HUES64 (cell line): Measurements from ENCODE around the gene PDK4.

Source experiments
- H3K27ac ChIP-seq: 2 replicates; pipeline ENCODE4 v1.7.0; 2013; ENCODE audit warnings: low read depth, low read length, inconsistent platforms
- H3K27me3 ChIP-seq: 2 replicates; pipeline ENCODE4 v1.6.1; 2013; ENCODE audit warnings: mild to moderate bottlenecking, low read length; ENCODE audit not compliant: insufficient read depth
- H3K36me3 ChIP-seq: 2 replicates; pipeline ENCODE4 v1.6.1; 2013; ENCODE audit warnings: mild to moderate bottlenecking, low read length; ENCODE audit not compliant: insufficient read depth
- H3K4me1 ChIP-seq: 2 replicates; pipeline ENCODE4 v1.6.1; 2013; ENCODE audit warnings: mild to moderate bottlenecking, low read length, moderate library complexity; ENCODE audit not compliant: insufficient read depth
- H3K4me3 ChIP-seq: 2 replicates; pipeline ENCODE4 v1.5.1; 2013; ENCODE audit warnings: mild to moderate bottlenecking, low read length, moderate library complexity
- H3K9ac ChIP-seq: 2 replicates; pipeline ENCODE4 v1.6.1; 2013; ENCODE audit warnings: mild to moderate bottlenecking, low read depth, low read length
- H3K9me3 ChIP-seq: 2 replicates; pipeline ENCODE4 v1.6.1; 2013; ENCODE audit warnings: low read depth, low read length; ENCODE audit not compliant: insufficient read depth
- WGBS: fragments of 150-250, 120-280 bp; methylation state at CpG from one replicate; pipeline ENCODE4 v1.1.7; 2013; ENCODE audit warnings: missing lambda C conversion rate; 5-methylcytosine and 5-hydroxymethylcytosine counted together

The PDK4 gene

DNA sequence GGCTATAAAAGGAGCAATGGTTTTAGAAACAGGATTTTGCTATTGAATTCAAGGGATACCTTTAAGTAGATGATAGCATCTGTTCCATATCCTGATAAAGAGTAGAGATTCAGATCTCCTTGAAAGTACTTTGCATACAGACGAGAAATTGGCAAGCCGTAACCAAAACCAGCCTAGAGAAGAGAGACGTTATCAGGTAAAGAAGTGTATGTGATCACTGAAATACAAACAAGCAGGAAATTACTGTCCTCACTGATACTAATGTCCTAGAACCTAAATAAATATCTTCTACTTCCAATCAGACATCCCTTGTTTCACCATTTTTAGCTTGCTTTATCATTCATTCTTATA is 9.4 kb downstream of the PDK4 start:
- WGBS: 96% methylated on average over 3 of the region's 3 CpGs
- no peaks in the 10 kb centered on the region for H3K4me1 ChIP-seq
- no peaks in the 10 kb centered on the region for H3K36me3 ChIP-seq
- no peak overlapping the region for H3K9ac ChIP-seq
- H3K9me3 ChIP-seq: no peaks in the 10 kb centered on the region
- H3K27ac ChIP-seq: no peak overlapping the region
- H3K4me3 ChIP-seq: no peak overlapping the region
- H3K27me3 ChIP-seq: no peaks in the 10 kb centered on the region; the same call in 1 of the 2 replicates

DNA sequence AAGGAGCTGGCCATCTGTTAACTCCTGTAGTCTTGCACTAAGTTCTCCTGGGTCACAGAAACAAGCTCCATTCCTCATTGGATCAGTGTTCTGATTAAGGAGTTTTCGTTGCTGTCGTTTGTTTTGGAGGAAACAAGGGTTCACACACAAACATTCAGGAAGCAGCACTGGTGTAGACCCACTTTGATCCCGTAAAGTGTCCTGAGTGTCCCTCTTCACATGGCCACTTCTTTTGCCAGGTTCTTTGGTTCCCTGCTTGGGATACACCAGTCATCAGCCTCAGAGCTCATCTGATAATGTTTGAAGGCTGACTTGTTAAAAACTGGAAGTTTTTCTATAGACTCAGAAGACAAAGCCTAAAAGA is 10.9 kb downstream of the PDK4 start:
- 94% methylated on average over 3 of the region's 3 CpGs for WGBS
- no peak overlapping the region for H3K4me3 ChIP-seq
- H3K36me3 ChIP-seq: no peaks in the 10 kb centered on the region
- H3K27ac ChIP-seq: no peak overlapping the region
- no peaks in the 10 kb centered on the region for H3K9me3 ChIP-seq
- no peaks in the 10 kb centered on the region for H3K4me1 ChIP-seq
- H3K9ac ChIP-seq: no peak overlapping the region
- H3K27me3 ChIP-seq: no peaks in the 10 kb centered on the region; the same call in 1 of the 2 replicates

- H3K36me3 ChIP-seq: no peaks in the 10 kb centered on the region
- no peak overlapping the region for H3K27ac ChIP-seq
- WGBS: no CpG with 5 or more reads among the region's 1 CpG
- H3K9me3 ChIP-seq: no peaks in the 10 kb centered on the region
- no peak overlapping the region for H3K4me3 ChIP-seq
- H3K4me1 ChIP-seq: no peaks in the 10 kb centered on the region
- no peak overlapping the region for H3K9ac ChIP-seq
- no peaks in the 10 kb centered on the region; the same call in 1 of the 2 replicates for H3K27me3 ChIP-seq
Observed at GRCh38 chr7:95584769-95585425, 11.4 kb downstream of the PDK4 start.

DNA sequence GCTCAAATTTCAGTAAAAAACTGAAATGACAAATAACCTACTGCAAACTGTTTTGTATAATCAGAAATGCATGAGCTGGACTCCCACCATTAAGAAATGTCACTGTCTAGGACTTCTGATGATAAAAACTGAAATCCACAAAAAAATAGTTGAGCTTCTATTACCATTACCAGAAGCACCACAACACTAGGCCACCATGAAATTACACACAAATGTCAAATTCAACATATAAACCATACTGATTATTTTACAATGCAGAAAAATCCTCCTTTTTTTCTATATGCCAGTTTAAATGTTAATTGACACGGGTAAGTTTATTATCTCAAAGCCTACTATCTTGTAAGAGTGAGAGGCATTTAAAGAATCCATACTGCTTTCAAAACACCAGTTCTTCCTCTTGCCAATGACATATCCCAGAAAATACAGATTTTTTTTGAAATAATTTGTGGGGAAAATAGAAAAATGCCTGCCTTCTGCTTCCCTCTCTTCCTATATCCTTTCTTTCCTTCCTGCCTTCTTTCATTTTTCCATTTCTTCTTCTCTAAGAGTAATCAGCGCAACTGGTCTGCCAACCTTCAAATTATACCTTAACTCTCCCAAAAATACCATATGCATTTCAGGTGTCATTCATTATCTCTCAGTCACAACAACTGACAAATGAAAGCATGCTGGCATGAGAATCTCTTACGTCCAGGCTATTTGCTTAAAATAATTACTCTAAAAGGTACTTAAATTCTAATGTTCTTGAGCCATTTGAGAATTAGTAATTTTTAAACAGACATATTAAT is 12.3 kb downstream of the PDK4 start:
- no peak overlapping the region for H3K27ac ChIP-seq
- no peaks in the 10 kb centered on the region for H3K9me3 ChIP-seq
- H3K4me1 ChIP-seq: no peaks in the 10 kb centered on the region
- WGBS: 90% methylated on average over 2 of the region's 3 CpGs
- no peak overlapping the region for H3K4me3 ChIP-seq
- no peak overlapping the region for H3K9ac ChIP-seq
- no peaks in the 10 kb centered on the region for H3K36me3 ChIP-seq
- H3K27me3 ChIP-seq: no peaks in the 10 kb centered on the region; the same call in 1 of the 2 replicates

DNA sequence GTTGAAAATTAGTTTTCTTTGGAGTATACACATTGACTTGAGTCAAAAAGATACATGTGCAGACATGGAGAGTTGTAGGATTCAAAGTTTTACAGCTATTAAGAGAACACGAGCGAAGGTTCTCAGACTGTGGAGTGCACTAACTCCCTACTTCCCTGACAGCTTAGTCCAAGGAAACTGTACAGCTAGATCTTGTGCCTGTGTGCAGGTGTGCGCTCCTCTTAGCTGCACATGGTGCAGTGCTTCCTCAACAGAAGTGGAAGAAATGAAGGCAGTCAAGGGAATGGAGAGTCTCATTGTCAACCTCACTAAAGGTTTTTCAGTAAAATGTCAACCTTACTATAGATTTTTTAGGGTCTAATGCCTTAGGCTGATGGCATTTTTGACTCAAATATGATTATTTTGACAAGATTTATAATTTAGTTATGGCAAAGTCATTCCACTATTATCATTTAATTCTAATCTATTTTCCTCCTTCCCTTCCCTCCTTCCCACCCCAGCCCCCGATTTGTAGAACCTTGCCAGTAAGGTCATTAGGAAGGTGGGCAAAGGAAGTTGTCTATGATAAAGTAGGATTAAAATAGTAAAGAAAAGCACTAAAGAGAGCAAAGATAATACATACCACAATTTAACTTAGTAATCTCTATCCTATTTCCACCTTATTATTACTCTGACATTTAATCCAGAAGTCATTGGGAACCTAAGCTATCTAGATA is 13.6 kb downstream of the PDK4 start:
- Histone ChIP-seq H3K9ac (no peak overlapping the region), H3K27ac (no peak overlapping the region), H3K36me3 (no peaks in the 10 kb centered on the region), H3K9me3 (no peaks in the 10 kb centered on the region), H3K4me1 (no peaks in the 10 kb centered on the region), H3K4me3 (no peak overlapping the region), H3K27me3 (no peaks in the 10 kb centered on the region; the same call in 1 of the 2 replicates)
- WGBS: 91% methylated on average over 3 of the region's 4 CpGs

DNA sequence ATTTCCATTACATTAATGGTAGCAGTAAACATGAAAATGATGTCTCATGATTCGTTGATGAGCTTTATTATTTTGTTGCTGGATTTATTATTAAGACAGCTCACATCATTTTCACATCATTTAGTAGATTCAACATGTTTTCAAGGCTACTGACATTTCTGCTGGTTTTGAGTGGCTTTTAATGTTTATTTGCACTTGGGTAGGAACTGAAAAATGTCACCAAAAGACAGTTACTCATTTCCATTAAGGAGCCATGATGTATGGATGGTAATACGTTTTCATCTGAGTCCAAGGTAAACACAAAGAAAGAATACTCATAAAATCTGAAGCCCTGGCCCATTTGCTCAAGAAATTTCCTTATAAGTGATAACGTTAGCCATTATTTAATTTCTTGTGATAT is 14.8 kb downstream of the PDK4 start:
- Histone ChIP-seq H3K9ac (no peak overlapping the region), H3K4me3 (no peak overlapping the region), H3K36me3 (no peaks in the 10 kb centered on the region), H3K9me3 (no peaks in the 10 kb centered on the region), H3K27me3 (no peaks in the 10 kb centered on the region; the same call in 1 of the 2 replicates), H3K27ac (no peak overlapping the region), H3K4me1 (no peaks in the 10 kb centered on the region; the same call in 1 of the 2 replicates)
- WGBS: 63% methylated on average over 1 of the region's 3 CpGs

GRCh38 chr7:95579318-95579717 is 17.0 kb downstream of the PDK4 start:
- Histone ChIP-seq H3K9ac (no peak overlapping the region), H3K27me3 (no peaks in the 10 kb centered on the region; the same call in 1 of the 2 replicates), H3K27ac (no peak overlapping the region), H3K4me1 (no peaks in the 10 kb centered on the region; the same call in 1 of the 2 replicates), H3K9me3 (no peaks in the 10 kb centered on the region), H3K4me3 (no peak overlapping the region), H3K36me3 (no peaks in the 10 kb centered on the region)
- WGBS: 96% methylated on average over 4 of the region's 7 CpGs

GRCh38 chr7:95578299-95578855 is 17.9 kb downstream of the PDK4 start:
- H3K9ac ChIP-seq: no peak overlapping the region
- H3K27me3 ChIP-seq: no peaks in the 10 kb centered on the region; the same call in 1 of the 2 replicates
- no peak overlapping the region for H3K4me3 ChIP-seq
- H3K27ac ChIP-seq: no peak overlapping the region
- no peaks in the 10 kb centered on the region for H3K36me3 ChIP-seq
- 94% methylated on average over 3 of the region's 3 CpGs for WGBS
- H3K9me3 ChIP-seq: no peaks in the 10 kb centered on the region
- H3K4me1 ChIP-seq: no peaks in the 10 kb centered on the region; the same call in 1 of the 2 replicates

DNA sequence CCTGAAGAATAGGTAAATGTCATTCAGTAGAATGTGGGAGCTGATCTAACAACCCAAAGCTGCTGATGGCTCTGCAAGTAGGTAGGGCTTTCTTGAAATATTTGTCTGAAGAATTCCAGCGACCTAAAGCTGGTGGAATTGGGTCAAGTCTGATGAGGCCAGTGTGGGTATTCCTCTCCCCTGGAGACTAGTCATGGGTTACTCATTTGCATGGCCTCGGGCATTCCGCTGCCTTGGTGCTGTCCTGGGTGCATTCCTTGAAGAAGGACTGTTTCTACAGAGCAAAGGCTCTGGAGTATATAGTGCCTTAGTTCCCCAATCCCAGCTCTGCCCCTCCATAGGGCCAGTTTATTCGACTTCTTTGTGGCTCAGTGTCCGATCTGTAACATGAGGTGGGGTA is 19.2 kb downstream of the PDK4 start:
- no peak overlapping the region for H3K4me3 ChIP-seq
- no peaks in the 10 kb centered on the region for H3K36me3 ChIP-seq
- no peak overlapping the region for H3K9ac ChIP-seq
- WGBS: 66% methylated on average over 5 of the region's 5 CpGs
- H3K4me1 ChIP-seq: no peaks in the 10 kb centered on the region; the same call in 1 of the 2 replicates
- H3K27ac ChIP-seq: no peak overlapping the region
- H3K9me3 ChIP-seq: no peaks in the 10 kb centered on the region
- no peaks in the 10 kb centered on the region for H3K27me3 ChIP-seq

DNA sequence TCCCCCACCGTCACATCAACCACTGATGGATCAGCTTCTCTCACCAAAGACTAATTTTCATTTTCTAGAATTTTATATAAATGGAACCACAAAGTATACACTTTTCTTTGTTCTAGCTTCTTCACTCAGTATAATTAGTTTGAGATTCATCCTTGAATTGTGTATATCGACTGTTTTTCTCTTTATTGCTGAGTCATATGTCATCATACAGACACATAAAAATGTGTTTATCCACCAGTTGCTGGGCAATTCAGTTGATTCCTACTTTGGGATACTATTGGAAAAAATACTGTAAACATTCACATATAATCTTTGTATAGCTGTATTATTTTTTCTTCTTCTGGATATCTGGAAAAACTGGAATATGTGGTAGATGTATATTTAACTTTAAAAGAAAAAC is 26.6 kb downstream of the PDK4 start:
- Histone ChIP-seq H3K27ac (no peak overlapping the region), H3K36me3 (no peaks in the 10 kb centered on the region), H3K27me3 (no peaks in the 10 kb centered on the region), H3K4me1 (no peaks in the 10 kb centered on the region), H3K9me3 (no peaks in the 10 kb centered on the region), H3K9ac (no peak overlapping the region), H3K4me3 (no peak overlapping the region)
- 87% methylated on average over 1 of the region's 2 CpGs for WGBS

GRCh38 chr7:95560674-95561073 is 35.6 kb downstream of the PDK4 start:
- 97% methylated on average over 2 of the region's 2 CpGs for WGBS
- Histone ChIP-seq H3K27ac (no peak overlapping the region), H3K9ac (no peak overlapping the region), H3K4me1 (no peaks in the 10 kb centered on the region), H3K4me3 (no peak overlapping the region), H3K36me3 (no peaks in the 10 kb centered on the region), H3K9me3 (no peaks in the 10 kb centered on the region), H3K27me3 (no peaks in the 10 kb centered on the region)
